Keratinocyte (primary cell): Measurements from ENCODE around the gene SPEM3. TPM values are rescaled to one million over a fixed set of nuclear protein-coding genes. Genes with fewer than 3 reads are reported as not detected.

ENCODE experiments used
- DNase-seq: peaks from one replicate; pipeline ENCODE4 v3.0.0-alpha.2; 2011; ENCODE audit warnings: low read depth, missing footprints, low spot score
- FAIRE-seq: peaks from 2 replicates; lab custom pipeline; 2011; peaks lifted over from hg19 to GRCh38; lab: Jason Lieb, UNC
- H2AFZ ChIP-seq: 2 replicates; pipeline ENCODE4 v1.6.0; 2012; ENCODE audit warnings: low read length, control low read depth, inconsistent platforms; ENCODE audit not compliant: control insufficient read depth
- H3K27ac ChIP-seq: 2 replicates; pipeline ENCODE4 v1.5.1; 2011; ENCODE audit warnings: low read length; ENCODE audit not compliant: control insufficient read depth, insufficient read depth
- H3K27me3 ChIP-seq: 3 replicates; pipeline ENCODE4 v1.6.0; 2011; ENCODE audit warnings: low read length; ENCODE audit not compliant: control insufficient read depth, insufficient read depth; ENCODE audit errors: extremely low read depth
- H3K36me3 ChIP-seq, 2 experiments: 2 replicates in 1 of 2; 3 replicates in 1 of 2; pipeline ENCODE4 v1.5.1; 2011; ENCODE audit warnings: low read length in 2 of 2, mild to moderate bottlenecking in 1 of 2; ENCODE audit not compliant: control insufficient read depth in 2 of 2, insufficient read depth in 2 of 2; ENCODE audit errors: extremely low read depth in 1 of 2
- H3K4me1 ChIP-seq: 3 replicates; pipeline ENCODE4 v1.5.1; 2011; ENCODE audit warnings: low read length; ENCODE audit not compliant: control insufficient read depth, insufficient read depth; ENCODE audit errors: extremely low read depth
- H3K4me2 ChIP-seq: 3 replicates; pipeline ENCODE4 v1.6.0; 2011; ENCODE audit warnings: low read depth, low read length; ENCODE audit not compliant: control insufficient read depth, insufficient read depth; ENCODE audit errors: extremely low read depth
- H3K4me3 ChIP-seq, 3 experiments: fragments of 200-600 bp in 1 of 3; sonication (generic) in 1 of 3; 2 replicates in 2 of 3; 3 replicates in 1 of 3; pipeline ENCODE4 v1.5.1; 2011 to 2016; ENCODE audit warnings: low read length in 3 of 3, mild to moderate bottlenecking in 3 of 3, control low read depth in 2 of 3, inconsistent platforms in 1 of 3, low read depth in 1 of 3, mixed read lengths in 1 of 3, mixed run types in 1 of 3, moderate library complexity in 1 of 3; ENCODE audit not compliant: control insufficient read depth in 2 of 3, insufficient read depth in 2 of 3; ENCODE audit errors: extremely low read depth in 1 of 3
- H3K79me2 ChIP-seq: 2 replicates; pipeline ENCODE4 v1.6.0; 2012; ENCODE audit warnings: low read length; ENCODE audit not compliant: control insufficient read depth, insufficient read depth
- H3K9ac ChIP-seq: 3 replicates; pipeline ENCODE4 v1.6.0; 2011; ENCODE audit warnings: low read length; ENCODE audit not compliant: control insufficient read depth, insufficient read depth; ENCODE audit errors: extremely low read depth
- H3K9me1 ChIP-seq: 3 replicates; pipeline ENCODE4 v1.6.0; 2011; ENCODE audit warnings: low read length; ENCODE audit not compliant: control insufficient read depth, insufficient read depth; ENCODE audit errors: extremely low read depth
- H3K9me3 ChIP-seq: 2 replicates; pipeline ENCODE4 v1.5.1; 2012; ENCODE audit warnings: low read depth, low read length; ENCODE audit not compliant: control insufficient read depth
- H4K20me1 ChIP-seq: 3 replicates; pipeline ENCODE4 v1.6.0; 2011; ENCODE audit warnings: low read length; ENCODE audit not compliant: control insufficient read depth, insufficient read depth; ENCODE audit errors: extremely low read depth
- CTCF ChIP-seq, 3 experiments: IDR thresholded peaks in 1 of 3; conservative IDR thresholded peaks in 1 of 3; optimal IDR thresholded peaks in 1 of 3; 2 replicates in 2 of 3; 3 replicates in 1 of 3; pipeline versions ENCODE3 to v1.5.1; 2011; ENCODE audit warnings: low read length in 3 of 3, mild to moderate bottlenecking in 3 of 3, moderate library complexity in 2 of 3, control low read depth in 1 of 3, inconsistent platforms in 1 of 3; ENCODE audit not compliant: insufficient read depth in 2 of 3; ENCODE audit errors: extremely low read depth in 1 of 3
- EZH2 ChIP-seq: IDR thresholded peaks from one replicate; pipeline ENCODE4 v1.6.1; 2012; ENCODE audit warnings: inconsistent platforms, mild to moderate bottlenecking, low read length, moderate library complexity
- dilution Hi-C: fragments of 300-500 bp; cut with MboI; formaldehyde crosslinking; loops from one replicate; pipeline ENCODE4 v1.7.0; 2020; ENCODE audit warnings: low sequenced_read_pairs; ENCODE audit not compliant: extremely low pct_ligation_motif_present
- polyA plus RNA-seq, 5 experiments: library from polyadenylated mRNA; depleted of rRNA in 3 of 5; stranded (reverse) in 3 of 5; stranded (forward) in 1 of 5; unstranded in 1 of 5; fragments of >200 nt; gene quantifications; 1 replicate in 1 of 5; 2 replicates in 3 of 5; 3 replicates in 1 of 5; pipeline versions ENCODE4 v1.2.1 to v1.2.3, GENCODE V29; 2011 to 2012; ENCODE audit warnings: missing spikeins in 2 of 5, low read depth in 1 of 5, low replicate concordance in 1 of 5

Gene SPEM3
- polyA plus RNA-seq, 1 donor (not counting 4 experiments of a cell fraction or from before 2014, with no cell fraction given): not detected

DNA sequence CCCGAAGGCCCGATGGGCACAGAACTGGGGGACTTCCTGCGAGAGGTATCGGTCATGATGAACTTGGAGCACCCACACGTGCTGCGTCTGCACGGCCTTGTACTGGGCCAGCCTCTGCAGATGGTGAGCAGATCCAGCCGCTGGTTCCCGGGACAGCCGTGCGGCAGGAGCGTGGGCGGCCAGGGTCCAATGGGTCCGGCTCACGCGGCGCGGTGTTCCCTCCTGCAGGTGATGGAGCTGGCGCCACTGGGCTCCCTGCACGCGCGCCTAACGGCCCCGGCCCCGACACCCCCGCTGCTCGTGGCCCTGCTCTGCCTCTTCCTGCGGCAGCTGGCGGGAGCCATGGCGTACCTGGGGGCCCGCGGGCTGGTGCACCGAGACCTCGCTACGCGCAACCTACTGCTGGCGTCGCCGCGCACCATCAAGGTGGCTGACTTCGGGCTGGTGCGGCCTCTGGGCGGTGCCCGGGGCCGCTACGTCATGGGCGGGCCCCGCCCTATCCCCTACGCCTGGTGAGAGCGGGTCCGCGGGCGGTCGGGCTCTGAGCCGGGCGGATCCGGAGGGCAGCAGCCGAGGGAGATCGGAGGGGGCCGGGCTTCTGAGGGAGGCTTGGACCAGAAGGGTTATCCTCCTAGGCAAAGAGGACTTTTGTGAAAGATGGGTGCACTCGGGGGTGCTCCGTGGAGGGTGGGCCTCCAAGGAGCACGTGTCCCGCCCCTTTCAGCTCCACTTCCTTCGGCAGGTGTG lies 44.7 kb upstream of the SPEM3 start:
- dilution Hi-C loops: no loop called here
- peaks cover 7% of the 10 kb centered on the region for H3K79me2 ChIP-seq
- no peak overlapping the region for H3K4me3 ChIP-seq
- DNase-seq (no peak), FAIRE-seq (no peak)
- H3K4me2 ChIP-seq: no peak overlapping the region
- H3K4me1 ChIP-seq: peaks cover 14% of the 10 kb centered on the region
- H3K9me3 ChIP-seq: no peaks in the 10 kb centered on the region
- peaks cover 3% of the 10 kb centered on the region for H4K20me1 ChIP-seq
- TF ChIP-seq EZH2 (no peak), CTCF (optimal IDR thresholded peaks at IDR 0.05 in 1 of 3, IDR thresholded peaks at IDR 0.05 in 1 of 3, conservative IDR thresholded peaks at IDR 0.05 in 1 of 3; ENCODE audit: extremely low read depth in 1 of 3, insufficient read depth in 2 of 3, low read length in 3 of 3) (no peak)
- no peaks in the 10 kb centered on the region for H3K9me1 ChIP-seq
- no peak overlapping the region for H3K27ac ChIP-seq
- H2AFZ ChIP-seq: no peak overlapping the region
- no peak overlapping the region for H3K9ac ChIP-seq
- H3K36me3 ChIP-seq: peaks cover 11 to 28% of the 10 kb centered on the region in 2 experiments
- H3K27me3 ChIP-seq: no peaks in the 10 kb centered on the region

GRCh38 chr17:7384489-7385081 lies 44.1 kb upstream of the SPEM3 start:
- H3K4me3 ChIP-seq: no peak overlapping the region
- FAIRE-seq: no peak

More at GRCh38 chr17:7384489-7385081, 44.1 kb upstream of the SPEM3 start:
- Histone ChIP-seq H3K9me1 (no peaks in the 10 kb centered on the region), H3K27me3 (no peaks in the 10 kb centered on the region), H3K9ac (no peak overlapping the region), H2AFZ (no peak overlapping the region), H4K20me1 (peaks cover 3% of the 10 kb centered on the region), H3K4me1 (peaks cover 14% of the 10 kb centered on the region), H3K9me3 (no peaks in the 10 kb centered on the region), H3K79me2 (peaks cover 7% of the 10 kb centered on the region), H3K36me3 (peaks cover 17 to 33% of the 10 kb centered on the region in 2 experiments), H3K4me2 (no peak overlapping the region), H3K27ac (no peak overlapping the region)
- no peak for DNase-seq
- dilution Hi-C loops: no loop called here
- TF ChIP-seq CTCF (optimal IDR thresholded peaks at IDR 0.05 in 1 of 3, IDR thresholded peaks at IDR 0.05 in 1 of 3, conservative IDR thresholded peaks at IDR 0.05 in 1 of 3; ENCODE audit: extremely low read depth in 1 of 3, insufficient read depth in 2 of 3, low read length in 3 of 3) (no peak), EZH2 (no peak)
